Measurements from ENCODE around the gene ATP6V0D1.

- TF ChIP-seq, protein P1, sequence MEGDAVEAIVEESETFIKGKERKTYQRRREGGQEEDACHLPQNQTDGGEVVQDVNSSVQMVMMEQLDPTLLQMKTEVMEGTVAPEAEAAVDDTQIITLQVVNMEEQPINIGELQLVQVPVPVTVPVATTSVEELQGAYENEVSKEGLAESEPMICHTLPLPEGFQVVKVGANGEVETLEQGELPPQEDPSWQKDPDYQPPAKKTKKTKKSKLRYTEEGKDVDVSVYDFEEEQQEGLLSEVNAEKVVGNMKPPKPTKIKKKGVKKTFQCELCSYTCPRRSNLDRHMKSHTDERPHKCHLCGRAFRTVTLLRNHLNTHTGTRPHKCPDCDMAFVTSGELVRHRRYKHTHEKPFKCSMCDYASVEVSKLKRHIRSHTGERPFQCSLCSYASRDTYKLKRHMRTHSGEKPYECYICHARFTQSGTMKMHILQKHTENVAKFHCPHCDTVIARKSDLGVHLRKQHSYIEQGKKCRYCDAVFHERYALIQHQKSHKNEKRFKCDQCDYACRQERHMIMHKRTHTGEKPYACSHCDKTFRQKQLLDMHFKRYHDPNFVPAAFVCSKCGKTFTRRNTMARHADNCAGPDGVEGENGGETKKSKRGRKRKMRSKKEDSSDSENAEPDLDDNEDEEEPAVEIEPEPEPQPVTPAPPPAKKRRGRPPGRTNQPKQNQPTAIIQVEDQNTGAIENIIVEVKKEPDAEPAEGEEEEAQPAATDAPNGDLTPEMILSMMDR (IDR thresholded peaks at IDR 0.05; ENCODE audit: low read depth, low read length), result no peak
- TF ChIP-seq, protein P2, sequence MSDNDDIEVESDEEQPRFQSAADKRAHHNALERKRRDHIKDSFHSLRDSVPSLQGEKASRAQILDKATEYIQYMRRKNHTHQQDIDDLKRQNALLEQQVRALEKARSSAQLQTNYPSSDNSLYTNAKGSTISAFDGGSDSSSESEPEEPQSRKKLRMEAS (IDR thresholded peaks at IDR 0.05; ENCODE audit: low read depth, low read length), result no peak
- no peak for TF ChIP-seq POLR2A (IDR thresholded peaks at IDR 0.05; ENCODE audit: extremely low read depth, insufficient read length)
These were observed 47.4 kb upstream of the ATP6V0D1 start, which contains the start of gene RIPOR1 for GRCh38 chr16:67528222-67528869.

All from NB4 (cell line).